OCI-LY3 (cell line): ENCODE results near the gene TRPT1.

ENCODE experiments used
- H2AFZ ChIP-seq: fragments of 200-600, 300-600 bp; shearing (Covaris generic); 2 replicates; pipeline ENCODE4 v1.6.0; 2014; ENCODE audit warnings: antibody characterized with exemption, low read depth, low read length
- H3K27ac ChIP-seq: fragments of 200-600, 300-600 bp; sonication (generic); 2 replicates; pipeline ENCODE4 v1.5.1; 2014; ENCODE audit warnings: mild to moderate bottlenecking, low read length, moderate library complexity, mixed read lengths
- H3K27me3 ChIP-seq: fragments of 200-600, 300-600 bp; sonication (generic); 2 replicates; pipeline ENCODE4 v1.6.1; 2014; ENCODE audit warnings: low read depth, low read length, mixed read lengths
- H3K36me3 ChIP-seq: fragments of 200-600, 300-600 bp; sonication (generic); replicated peaks from 2 replicates; pipeline ENCODE3; 2014; ENCODE audit warnings: low read depth, low read length, mixed read lengths
- H3K4me1 ChIP-seq: fragments of 300-600, 200-600 bp; sonication (generic); 2 replicates; pipeline ENCODE4 v1.6.1; 2014; ENCODE audit warnings: low read length, mixed read lengths
- H3K4me2 ChIP-seq: fragments of 200-600, 300-600 bp; sonication (generic); 2 replicates; pipeline ENCODE4 v1.6.1; 2014; ENCODE audit warnings: low read length, mixed read lengths
- H3K4me3 ChIP-seq: fragments of 300-600, 200-600 bp; sonication (generic); 2 replicates; pipeline ENCODE4 v1.5.1; 2014; ENCODE audit warnings: antibody characterized with exemption, mild to moderate bottlenecking, low read length, moderate library complexity
- H3K79me2 ChIP-seq: fragments of 300-600, 200-600 bp; shearing (Covaris generic); 2 replicates; pipeline ENCODE4 v1.6.1; 2014; ENCODE audit warnings: mild to moderate bottlenecking, low read length, mixed read lengths
- H3K9ac ChIP-seq: fragments of 300-600, 200-600 bp; shearing (Covaris generic); 2 replicates; pipeline ENCODE4 v1.6.0; 2014; ENCODE audit warnings: mild to moderate bottlenecking, low read length, moderate library complexity
- H3K9me3 ChIP-seq: fragments of 200-600, 300-600 bp; shearing (Covaris generic); 2 replicates; pipeline ENCODE4 v1.6.1; 2014; ENCODE audit warnings: low read length, mixed read lengths; ENCODE audit not compliant: insufficient read depth
- H4K20me1 ChIP-seq: fragments of 200-600, 300-600 bp; sonication (generic); 2 replicates; pipeline ENCODE4 v1.6.1; 2016; ENCODE audit warnings: low read length, mixed read lengths; ENCODE audit not compliant: insufficient read depth
- CTCF ChIP-seq: fragments of 200-600, 300-600 bp; sonication (generic); IDR thresholded peaks from 2 replicates; pipeline ENCODE4 v1.5.1; 2014; ENCODE audit warnings: antibody characterized with exemption, low read length, low read depth
- EZH2phosphoT487 ChIP-seq: fragments of 200-600 bp; shearing (Covaris generic); IDR thresholded peaks from 2 replicates; pipeline ENCODE4 v1.6.1; 2018; ENCODE audit warnings: antibody characterized with exemption, mixed run types, low read depth

TRPT1 gene

DNA sequence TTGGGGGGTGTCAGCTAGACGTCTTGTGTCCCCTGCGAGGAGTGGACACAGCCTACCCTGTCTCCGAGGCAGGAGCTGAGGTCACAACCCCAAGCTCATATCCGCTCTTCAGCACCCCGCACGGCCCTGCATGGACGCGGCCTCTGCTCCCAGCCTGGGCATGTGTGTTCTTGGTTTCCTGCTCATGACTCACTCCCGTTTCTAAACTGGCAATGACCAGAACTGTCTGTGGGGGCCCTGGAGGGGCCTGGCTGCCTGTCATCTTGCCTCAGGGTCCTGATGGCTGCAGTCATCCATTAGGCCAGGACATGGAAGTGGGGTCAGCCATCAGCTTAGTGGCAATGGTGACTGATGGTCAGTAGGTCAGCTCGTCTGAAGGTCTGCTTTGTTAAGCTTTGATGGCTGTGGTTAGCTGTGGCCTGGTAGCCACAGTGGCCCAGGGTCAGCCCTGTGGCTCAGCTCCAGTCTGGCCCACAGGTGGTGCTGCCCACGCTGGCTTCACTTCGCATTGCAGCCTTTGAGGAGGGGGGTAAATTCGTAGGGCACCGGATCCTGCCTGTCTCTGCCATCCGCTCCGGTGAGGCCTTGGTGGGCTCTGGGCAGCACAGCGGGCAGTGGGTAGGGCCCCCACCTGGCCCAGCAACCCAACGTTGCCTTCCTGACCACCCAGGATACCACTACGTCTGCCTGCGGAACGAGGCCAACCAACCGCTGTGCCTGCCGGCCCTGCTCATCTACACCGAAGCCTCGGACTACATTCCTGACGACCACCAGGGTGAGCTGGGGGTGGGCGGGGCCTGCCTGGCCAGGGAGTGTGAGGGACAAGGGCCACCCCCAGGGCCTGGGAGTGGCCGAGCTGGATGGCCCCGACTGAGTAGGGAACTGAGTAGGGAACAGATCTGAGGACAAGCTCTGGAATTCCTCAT, 37.3 kb upstream of the TRPT1 start:
- no peaks in the 10 kb centered on the region for H3K9me3 ChIP-seq
- peaks cover 21% of the 10 kb centered on the region for H3K4me1 ChIP-seq
- peaks cover 54% of the 10 kb centered on the region for H3K36me3 ChIP-seq
- no peak overlapping the region for H3K4me2 ChIP-seq
- no peaks in the 10 kb centered on the region for H3K79me2 ChIP-seq
- no peak overlapping the region for H3K9ac ChIP-seq
- no peak overlapping the region for H3K27ac ChIP-seq
- H4K20me1 ChIP-seq = no peaks in the 10 kb centered on the region
- no peak overlapping the region for H2AFZ ChIP-seq
- no peak overlapping the region for H3K4me3 ChIP-seq
- no peaks in the 10 kb centered on the region for H3K27me3 ChIP-seq
- TF ChIP-seq EZH2phosphoT487 (no peak), CTCF (no peak)

- Histone ChIP-seq H3K4me2 (no peak overlapping the region), H2AFZ (no peak overlapping the region), H4K20me1 (no peaks in the 10 kb centered on the region), H3K79me2 (no peaks in the 10 kb centered on the region), H3K4me1 (peaks cover 19% of the 10 kb centered on the region), H3K36me3 (peaks cover 54% of the 10 kb centered on the region), H3K27ac (no peak overlapping the region), H3K27me3 (no peaks in the 10 kb centered on the region), H3K9ac (no peak overlapping the region), H3K4me3 (no peak overlapping the region), H3K9me3 (no peaks in the 10 kb centered on the region)
- TF ChIP-seq EZH2phosphoT487 = no peak
- no peak for TF ChIP-seq CTCF
These were observed 36.5 kb upstream of the TRPT1 start for GRCh38 chr11:64262271-64263002.

DNA sequence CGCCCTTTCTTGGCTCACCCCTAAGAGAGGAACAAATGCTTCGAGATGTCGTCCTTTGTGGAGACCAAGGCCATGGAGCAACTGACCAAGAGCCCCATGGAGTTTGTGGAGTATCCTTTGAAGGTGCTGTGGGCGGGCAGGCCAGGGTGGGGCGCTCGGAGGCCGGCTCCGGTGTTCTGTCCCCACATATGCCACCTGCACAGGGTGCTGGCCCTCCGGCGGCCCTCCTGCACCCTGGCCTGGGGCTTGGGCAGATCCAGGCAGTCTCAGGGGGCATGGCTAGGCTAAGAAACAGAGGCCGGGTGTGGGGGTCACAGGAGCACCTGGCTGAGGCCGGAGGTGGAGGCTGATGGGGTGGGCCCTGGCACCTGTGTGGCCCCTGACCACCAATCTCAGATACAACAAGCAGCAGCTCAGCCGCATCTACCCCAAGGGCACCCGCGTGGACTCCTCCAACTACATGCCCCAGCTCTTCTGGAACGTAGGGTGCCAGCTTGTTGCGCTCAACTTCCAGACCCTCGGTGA, 35.6 kb upstream of the TRPT1 start:
- Histone ChIP-seq H3K27ac (no peak overlapping the region), H3K4me2 (no peak overlapping the region), H3K79me2 (no peaks in the 10 kb centered on the region), H2AFZ (no peak overlapping the region), H3K4me3 (no peak overlapping the region), H3K27me3 (no peaks in the 10 kb centered on the region), H3K9ac (no peak overlapping the region), H3K4me1 (peaks cover 19% of the 10 kb centered on the region), H3K36me3 (peaks cover 55% of the 10 kb centered on the region), H3K9me3 (no peaks in the 10 kb centered on the region), H4K20me1 (no peaks in the 10 kb centered on the region)
- no peak for TF ChIP-seq CTCF
- TF ChIP-seq EZH2phosphoT487 = no peak
